Retinal pigment epithelial cell (primary cell): ENCODE measurements around the gene CLSTN3.

Experiments used
- DNase-seq: peaks from one replicate; pipeline ENCODE4 v3.0.0-alpha.2; 2010; ENCODE audit warnings: low read depth
- H3K4me3 ChIP-seq: 2 replicates; pipeline ENCODE4 v1.5.1; 2011; ENCODE audit warnings: mild to moderate bottlenecking, low read length, control low read depth, moderate library complexity
- TF ChIP-seq, protein P1 (sequence below): conservative IDR thresholded peaks from 2 replicates; pipeline ENCODE4 v1.5.1; 2011; ENCODE audit warnings: low read depth, low read length, control low read depth, inconsistent platforms

Gene CLSTN3

DNA sequence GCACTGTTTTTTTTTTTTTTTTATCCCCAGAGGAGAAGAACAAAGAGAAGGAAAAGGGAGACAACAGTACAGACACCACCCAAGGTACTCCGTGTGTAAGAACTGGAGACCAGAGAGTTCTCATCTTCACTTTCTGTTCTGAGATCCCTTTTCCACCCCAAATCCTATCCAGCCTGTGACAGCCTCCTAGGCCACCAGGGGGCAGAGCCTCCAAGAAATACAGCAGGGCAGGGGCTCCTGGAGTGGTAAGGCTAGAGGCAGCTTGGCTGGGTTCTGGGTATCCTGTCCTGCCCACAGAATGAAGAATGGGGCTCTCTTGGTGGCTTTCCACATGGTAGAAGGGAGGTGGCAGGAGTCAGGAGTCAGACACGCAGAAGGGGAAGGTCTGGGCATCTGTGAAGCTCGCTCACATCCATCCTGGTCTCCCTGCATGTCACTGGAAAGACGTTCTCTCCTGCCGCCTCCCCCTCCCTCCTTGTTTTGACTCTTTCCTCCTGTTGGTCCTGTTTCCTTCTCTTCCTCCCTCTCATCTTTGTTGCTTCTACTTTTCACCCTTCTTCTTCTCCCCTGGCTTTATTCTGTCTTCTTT, 12.0 kb downstream of the CLSTN3 start:
- no peak overlapping the region for H3K4me3 ChIP-seq
- TF ChIP-seq, protein P1, sequence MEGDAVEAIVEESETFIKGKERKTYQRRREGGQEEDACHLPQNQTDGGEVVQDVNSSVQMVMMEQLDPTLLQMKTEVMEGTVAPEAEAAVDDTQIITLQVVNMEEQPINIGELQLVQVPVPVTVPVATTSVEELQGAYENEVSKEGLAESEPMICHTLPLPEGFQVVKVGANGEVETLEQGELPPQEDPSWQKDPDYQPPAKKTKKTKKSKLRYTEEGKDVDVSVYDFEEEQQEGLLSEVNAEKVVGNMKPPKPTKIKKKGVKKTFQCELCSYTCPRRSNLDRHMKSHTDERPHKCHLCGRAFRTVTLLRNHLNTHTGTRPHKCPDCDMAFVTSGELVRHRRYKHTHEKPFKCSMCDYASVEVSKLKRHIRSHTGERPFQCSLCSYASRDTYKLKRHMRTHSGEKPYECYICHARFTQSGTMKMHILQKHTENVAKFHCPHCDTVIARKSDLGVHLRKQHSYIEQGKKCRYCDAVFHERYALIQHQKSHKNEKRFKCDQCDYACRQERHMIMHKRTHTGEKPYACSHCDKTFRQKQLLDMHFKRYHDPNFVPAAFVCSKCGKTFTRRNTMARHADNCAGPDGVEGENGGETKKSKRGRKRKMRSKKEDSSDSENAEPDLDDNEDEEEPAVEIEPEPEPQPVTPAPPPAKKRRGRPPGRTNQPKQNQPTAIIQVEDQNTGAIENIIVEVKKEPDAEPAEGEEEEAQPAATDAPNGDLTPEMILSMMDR: peak; percentile 91
- peak; percentile 4 for DNase-seq

DNA sequence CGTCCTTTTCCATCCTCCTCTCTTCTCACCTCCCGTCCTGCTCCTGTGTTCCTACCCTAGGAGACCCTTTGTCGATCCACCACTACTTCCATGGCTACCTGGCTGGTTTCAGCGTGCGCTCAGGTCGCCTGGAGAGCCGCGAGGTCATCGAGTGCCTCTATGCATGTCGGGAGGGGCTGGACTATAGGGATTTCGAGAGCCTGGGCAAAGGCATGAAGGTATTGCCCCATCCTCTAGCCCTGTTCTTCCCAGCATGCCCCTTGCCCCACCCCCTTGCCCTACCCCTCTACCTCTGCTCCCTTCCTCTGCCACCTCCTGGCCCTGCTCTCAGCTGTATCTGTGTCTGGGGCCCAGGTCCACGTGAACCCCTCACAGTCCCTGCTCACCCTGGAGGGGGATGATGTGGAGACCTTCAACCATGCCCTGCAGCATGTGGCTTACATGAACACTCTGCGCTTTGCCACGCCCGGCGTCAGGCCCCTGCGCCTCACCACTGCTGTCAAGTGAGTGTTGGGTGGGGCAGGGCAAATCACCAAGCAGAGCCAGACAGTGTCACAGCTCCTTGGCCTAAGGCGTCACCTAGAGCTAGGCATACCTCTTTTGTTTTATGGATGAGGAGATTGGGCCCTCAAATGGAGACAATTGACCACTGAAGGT, 12.8 kb downstream of the CLSTN3 start:
- TF ChIP-seq, protein P1: no peak
- DNase-seq: no peak
- H3K4me3 ChIP-seq: no peak overlapping the region

DNA sequence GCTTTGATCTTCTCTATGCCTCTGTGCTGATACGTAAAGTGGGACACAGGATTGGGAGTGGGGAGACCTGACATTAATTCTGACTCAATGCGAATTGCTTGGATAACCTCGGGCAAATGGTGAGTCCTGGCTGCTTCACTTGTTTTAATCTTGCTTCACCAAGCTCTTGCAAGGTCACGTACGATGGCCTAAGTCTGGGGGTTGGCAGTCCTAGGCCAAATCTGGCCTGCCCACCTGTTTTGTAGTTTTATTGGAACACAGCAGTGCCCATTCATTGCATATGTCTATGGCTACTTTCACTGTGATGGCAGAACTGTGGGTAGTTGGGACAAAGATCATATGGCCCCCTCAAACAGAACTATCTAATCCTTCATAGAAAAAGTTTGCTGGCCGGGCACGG, 13.4 kb downstream of the CLSTN3 start:
- no peak overlapping the region for H3K4me3 ChIP-seq
- TF ChIP-seq, protein P1: no peak
- no peak for DNase-seq

DNA sequence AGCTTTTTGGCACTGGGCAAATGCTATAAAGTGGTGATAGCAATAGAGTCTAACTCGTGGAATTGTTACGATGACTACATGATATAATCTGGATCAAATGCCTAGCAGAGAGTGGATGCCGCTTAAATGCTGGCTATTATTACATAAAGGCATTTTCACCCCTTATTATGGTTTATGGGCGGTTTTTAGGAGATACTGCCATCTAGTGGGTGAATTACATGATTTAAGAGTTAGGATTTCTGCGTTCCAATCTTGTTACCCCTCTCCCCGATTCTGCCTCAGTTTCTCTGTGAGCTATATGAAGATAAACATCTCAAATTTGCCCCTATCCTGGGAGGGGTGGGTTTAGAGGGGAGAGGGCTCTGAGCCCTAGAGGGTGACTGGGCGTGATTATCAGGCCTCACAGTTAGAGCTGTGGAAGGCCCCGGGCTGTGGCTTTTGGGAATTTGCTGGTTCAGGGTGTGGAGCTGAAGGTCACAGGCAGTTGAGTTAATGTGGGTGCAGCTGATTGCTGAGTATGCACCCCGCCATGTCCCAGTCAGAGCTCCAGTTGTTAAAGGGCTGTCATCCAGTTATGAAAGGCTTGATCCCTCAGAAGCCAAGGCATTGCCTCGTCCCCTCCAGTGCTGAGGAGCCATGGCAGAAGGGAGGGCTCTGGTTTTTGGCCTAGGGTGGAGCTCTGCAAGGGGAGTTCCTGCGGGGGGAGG, 14.4 kb downstream of the CLSTN3 start:
- no peak for DNase-seq
- H3K4me3 ChIP-seq: no peak overlapping the region
- TF ChIP-seq, protein P1: peak; percentile 59

DNA sequence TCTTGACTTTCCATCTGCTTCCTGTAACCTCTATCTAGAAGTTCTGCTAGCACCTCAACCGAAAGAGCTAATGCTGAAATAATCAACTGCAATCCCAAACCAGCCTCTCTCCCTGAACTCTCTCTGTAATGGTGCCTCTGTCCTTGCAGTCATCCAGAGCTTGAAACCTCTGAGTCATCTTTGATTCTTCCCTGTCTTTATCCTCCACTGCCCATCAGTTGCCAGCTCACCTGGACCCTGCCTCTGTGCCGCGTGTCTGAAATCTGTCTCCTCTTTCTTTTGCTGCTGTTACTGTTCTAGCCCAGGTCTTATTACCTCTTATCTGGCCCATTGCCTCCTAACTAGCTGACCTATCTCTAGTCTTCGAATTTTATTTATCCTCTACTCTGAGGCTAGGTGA, 15.5 kb downstream of the CLSTN3 start:
- TF ChIP-seq, protein P1: no peak
- H3K4me3 ChIP-seq: no peak overlapping the region
- no peak for DNase-seq

DNA sequence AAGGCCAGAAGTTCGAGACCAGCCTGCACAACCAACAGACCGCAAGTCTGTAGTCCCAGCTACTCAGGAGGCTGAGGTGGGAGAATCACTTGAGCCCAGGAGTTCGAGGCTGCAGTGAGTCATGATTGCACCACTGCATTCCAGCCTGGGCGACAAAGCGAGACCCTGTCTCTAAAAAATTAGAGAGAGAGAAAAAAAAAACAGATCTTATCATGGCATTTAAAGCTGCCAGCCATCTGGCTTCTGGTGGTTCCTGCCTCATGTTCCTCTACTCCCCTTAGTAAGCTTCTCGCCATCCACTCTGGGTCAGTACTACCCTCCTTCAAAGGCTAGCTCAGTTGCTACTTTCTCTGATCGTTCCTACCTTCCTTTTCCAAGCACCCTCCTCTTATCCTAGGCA, 16.1 kb downstream of the CLSTN3 start:
- TF ChIP-seq, protein P1: no peak
- no peak overlapping the region for H3K4me3 ChIP-seq

More for the DNA sequence above, 16.1 kb downstream of the CLSTN3 start:
- no peak for DNase-seq
